ENCODE results near the gene BAZ1B.
"Not testable (repeated sequence)": the region's sequence is repeated elsewhere in the genome, so short reads cannot be mapped to it uniquely, and the experiment has no call there.

Gene BAZ1B, protein sequence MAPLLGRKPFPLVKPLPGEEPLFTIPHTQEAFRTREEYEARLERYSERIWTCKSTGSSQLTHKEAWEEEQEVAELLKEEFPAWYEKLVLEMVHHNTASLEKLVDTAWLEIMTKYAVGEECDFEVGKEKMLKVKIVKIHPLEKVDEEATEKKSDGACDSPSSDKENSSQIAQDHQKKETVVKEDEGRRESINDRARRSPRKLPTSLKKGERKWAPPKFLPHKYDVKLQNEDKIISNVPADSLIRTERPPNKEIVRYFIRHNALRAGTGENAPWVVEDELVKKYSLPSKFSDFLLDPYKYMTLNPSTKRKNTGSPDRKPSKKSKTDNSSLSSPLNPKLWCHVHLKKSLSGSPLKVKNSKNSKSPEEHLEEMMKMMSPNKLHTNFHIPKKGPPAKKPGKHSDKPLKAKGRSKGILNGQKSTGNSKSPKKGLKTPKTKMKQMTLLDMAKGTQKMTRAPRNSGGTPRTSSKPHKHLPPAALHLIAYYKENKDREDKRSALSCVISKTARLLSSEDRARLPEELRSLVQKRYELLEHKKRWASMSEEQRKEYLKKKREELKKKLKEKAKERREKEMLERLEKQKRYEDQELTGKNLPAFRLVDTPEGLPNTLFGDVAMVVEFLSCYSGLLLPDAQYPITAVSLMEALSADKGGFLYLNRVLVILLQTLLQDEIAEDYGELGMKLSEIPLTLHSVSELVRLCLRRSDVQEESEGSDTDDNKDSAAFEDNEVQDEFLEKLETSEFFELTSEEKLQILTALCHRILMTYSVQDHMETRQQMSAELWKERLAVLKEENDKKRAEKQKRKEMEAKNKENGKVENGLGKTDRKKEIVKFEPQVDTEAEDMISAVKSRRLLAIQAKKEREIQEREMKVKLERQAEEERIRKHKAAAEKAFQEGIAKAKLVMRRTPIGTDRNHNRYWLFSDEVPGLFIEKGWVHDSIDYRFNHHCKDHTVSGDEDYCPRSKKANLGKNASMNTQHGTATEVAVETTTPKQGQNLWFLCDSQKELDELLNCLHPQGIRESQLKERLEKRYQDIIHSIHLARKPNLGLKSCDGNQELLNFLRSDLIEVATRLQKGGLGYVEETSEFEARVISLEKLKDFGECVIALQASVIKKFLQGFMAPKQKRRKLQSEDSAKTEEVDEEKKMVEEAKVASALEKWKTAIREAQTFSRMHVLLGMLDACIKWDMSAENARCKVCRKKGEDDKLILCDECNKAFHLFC (N-terminal part only)

GRCh38 chr7:73522105-73522872 lies at the start of gene BAZ1B:
BAZ1B (minus strand) TSS chr7:73522293; CDS start chr7:73521933, 360 bp downstream.
- peak; percentile 94 for DNase-seq (ENCODE audit: low read depth, low spot score)

DNA sequence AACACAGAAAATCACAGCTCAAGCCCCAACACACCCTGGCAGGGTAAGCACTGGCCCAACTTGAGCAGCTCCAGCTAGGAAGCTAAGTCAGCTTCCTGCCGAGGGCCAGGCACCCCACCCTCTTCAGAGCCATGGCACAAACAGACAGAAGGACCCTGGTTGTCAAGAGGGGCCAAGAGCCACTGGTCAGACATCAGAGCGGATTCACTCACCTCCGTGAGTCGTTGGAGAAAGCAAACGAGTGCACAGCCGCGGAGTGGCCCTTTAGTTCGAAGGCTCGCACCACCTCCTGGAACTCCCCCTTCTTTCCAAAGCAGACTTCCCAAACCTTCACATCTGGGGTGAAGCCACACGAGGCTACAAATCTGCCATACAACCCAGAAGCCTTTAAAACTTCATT lies 48.9 kb upstream of the BAZ1B start:
- no peak for DNase-seq (ENCODE audit: low read depth, low spot score)

GRCh38 chr7:73570521-73570920 lies 48.4 kb upstream of the BAZ1B start:
- no peak for DNase-seq (ENCODE audit: low read depth, low spot score)

GRCh38 chr7:73569042-73569608 lies 47.0 kb upstream of the BAZ1B start:
- DNase-seq (ENCODE audit: low read depth, low spot score), result no peak

GRCh38 chr7:73567846-73568685 lies 46.0 kb upstream of the BAZ1B start:
- DNase-seq (ENCODE audit: low read depth, low spot score), result no peak

GRCh38 chr7:73567140-73567539 lies 45.0 kb upstream of the BAZ1B start:
- DNase-seq (ENCODE audit: low read depth, low spot score), result no peak

DNA sequence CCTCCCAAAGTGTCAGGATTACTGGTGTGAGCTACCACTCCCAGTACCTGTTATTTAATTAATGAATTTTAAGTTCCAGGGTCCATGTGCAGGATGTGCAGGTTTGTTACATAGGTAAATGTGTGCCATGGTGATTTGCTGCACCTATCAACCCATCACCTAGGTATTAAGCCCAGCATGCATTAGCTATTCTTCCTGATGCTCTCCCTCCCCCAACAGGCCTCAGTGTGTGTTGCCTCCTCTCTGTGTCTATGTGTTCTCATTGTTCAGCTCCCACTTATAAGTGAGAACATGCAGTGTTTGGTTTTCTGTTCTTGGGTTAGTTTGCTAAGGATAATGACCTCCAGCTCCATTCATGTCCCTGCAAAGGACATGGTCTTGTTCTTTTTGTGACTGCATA lies 44.3 kb upstream of the BAZ1B start:
- not testable (repeated sequence) for DNase-seq (ENCODE audit: low read depth, low spot score)

DNA sequence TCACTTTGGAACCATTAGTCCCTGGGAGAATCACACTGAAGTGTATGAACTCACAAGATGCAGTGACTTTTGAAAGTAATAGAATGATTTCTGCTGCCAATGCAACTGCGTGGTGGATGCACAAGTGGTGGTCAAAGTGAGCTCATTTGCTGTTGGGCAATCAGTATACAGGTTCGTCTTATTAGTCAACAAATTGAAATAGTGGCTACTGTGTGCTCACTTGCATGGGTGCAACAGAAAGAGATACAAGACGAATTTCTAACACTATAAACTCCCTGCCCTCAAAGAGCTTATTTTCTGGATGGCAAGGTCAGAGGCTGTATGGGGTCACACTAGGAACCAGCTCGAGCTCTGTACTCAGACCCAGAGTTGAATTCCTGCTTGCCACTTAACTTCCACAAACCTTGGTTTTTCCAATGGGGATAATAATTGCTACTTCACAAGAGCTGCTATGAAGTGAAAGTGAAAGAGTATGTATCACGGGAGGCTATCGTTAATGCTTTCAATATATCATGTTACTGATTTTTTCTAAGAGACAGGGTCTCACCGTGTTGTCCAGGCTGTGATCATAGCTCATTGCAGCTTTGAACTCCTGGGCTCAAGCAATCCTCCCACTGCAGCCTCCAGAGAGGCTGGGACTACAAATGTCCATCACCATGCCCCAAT lies 43.7 kb upstream of the BAZ1B start:
- DNase-seq (ENCODE audit: low read depth, low spot score), result no peak

DNA sequence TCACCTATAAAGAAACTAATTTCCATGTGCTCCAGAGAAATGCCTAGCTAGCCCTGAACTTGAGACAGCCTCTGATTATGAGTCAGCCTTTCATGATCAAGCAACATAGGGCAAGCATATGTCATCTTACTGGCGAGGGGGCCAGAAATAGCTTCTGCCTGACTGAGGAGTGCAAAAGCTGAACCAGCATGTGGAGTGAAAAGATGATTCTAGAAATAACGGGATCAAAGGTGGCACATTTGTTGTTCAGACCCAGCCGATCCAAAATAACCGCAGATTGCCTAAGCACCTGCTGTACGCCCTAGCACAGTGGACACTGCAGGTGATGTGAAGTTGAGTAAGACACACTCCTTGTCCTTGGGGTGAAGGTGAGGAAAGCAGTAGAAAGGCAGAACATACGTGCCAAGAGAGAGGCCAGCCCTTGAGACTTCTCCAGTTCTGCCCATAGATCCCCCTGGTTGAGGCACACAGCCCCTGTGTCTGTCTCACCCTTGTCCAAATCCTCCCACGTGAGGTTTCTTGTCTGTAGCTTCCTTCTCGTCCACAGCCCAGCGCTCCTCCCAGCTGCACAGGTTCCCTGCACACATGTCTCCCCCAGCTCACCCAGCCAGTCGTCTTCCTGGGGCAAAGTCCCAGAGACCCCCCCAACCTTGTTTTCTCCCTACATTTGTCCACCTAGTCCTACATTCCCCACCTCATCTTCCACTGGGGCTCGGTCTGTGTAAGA lies 38.2 kb upstream of the BAZ1B start:
- no peak for DNase-seq (ENCODE audit: low read depth, low spot score)

DNA sequence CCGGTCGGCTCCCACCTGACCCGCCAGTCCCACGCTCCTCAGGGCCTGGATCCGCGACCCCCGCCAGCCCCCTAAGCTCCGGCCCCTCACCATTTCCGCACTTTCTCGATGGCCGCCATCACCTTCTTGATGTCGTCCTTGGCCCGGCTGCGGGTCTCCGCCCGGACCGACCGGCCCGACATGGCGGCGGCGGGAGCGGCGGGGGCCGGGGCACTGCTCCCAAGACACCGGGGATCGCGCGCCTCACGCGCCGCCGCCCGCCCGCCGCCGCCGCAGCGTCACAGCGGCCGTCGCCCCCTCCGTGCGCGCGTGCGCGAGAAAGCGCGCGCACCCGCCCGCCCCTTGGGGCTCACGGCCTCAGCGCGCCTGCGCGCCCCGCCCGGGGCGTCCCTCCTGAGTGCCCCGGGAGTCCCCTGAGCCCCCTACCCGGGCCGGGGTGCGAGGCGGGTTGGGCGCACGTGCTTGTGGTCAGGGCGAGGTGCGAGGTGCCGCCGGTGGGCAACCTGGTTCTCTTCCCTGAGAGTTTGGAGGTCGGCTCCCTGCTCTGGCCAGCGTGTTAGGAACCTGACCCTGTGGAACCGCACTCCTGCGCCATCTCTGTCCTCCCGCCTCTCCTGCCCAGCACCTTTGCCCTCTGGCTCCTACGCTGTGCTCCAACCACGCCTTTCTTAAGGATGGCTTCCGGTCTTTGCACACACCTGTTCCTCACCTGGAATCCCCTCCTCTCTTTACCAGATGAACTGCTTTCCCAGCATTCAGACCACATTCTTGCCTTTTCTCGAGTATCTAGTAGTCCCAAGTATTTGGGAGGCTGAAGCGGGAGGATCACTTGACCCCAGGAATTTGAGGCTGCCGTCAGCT lies 35.5 kb upstream of the BAZ1B start, which contains the start of gene BCL7B:
Gene BCL7B, minus strand, starts transcription at position 294 of the 861 bp plus-strand sequence. Its CDS starts 112 bp downstream, at position 182.
- peak; percentile 47 for DNase-seq (ENCODE audit: low read depth, low spot score)

- DNase-seq (ENCODE audit: low read depth, low spot score), result peak; percentile 72
These were observed 35.0 kb upstream of the BAZ1B start for GRCh38 chr7:73557108-73557396.

- DNase-seq (ENCODE audit: low read depth, low spot score), result no peak
These were observed 34.4 kb upstream of the BAZ1B start for GRCh38 chr7:73556208-73557107.

- no peak for DNase-seq (ENCODE audit: low read depth, low spot score)
These were observed 33.4 kb upstream of the BAZ1B start for GRCh38 chr7:73555411-73555982.

GRCh38 chr7:73550093-73550492 lies 28.0 kb upstream of the BAZ1B start:
- not testable (repeated sequence) for DNase-seq (ENCODE audit: low read depth, low spot score)

- DNase-seq (ENCODE audit: low read depth, low spot score), result no peak
These were observed 27.1 kb upstream of the BAZ1B start for GRCh38 chr7:73549176-73549575.

DNA sequence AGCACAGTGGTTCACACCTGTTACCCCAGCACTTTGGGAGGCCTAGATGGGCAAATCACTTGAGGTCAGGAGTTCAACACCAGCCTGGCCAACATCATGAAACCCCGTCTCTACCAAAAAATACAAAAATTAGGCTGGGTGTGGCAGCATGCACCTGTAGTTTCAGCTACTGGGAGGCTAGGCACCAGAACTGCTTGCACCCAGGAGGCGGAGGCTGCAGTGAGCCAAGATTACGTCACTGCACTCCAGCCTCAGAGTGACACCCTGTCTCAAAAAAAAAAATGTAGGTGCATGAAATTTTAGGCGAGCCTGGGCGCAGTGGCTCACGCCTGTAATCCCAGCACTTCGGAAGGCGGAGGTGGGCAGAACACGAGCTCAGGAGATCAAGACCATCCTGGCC lies 25.7 kb upstream of the BAZ1B start:
- no peak for DNase-seq (ENCODE audit: low read depth, low spot score)
